HUES48 (cell line): ENCODE results near the gene FABP3.
"Not testable (repeated sequence)": the region's sequence is repeated elsewhere in the genome, so short reads cannot be mapped to it uniquely, and the experiment has no call there.

Experiments
- H3K27ac ChIP-seq: one replicate; pipeline ENCODE4 v1.7.0; 2013; ENCODE audit warnings: low read depth, low read length, inconsistent platforms
- H3K27me3 ChIP-seq: 2 replicates; pipeline ENCODE4 v1.6.1; 2013; ENCODE audit warnings: mild to moderate bottlenecking, low read length; ENCODE audit not compliant: control insufficient read depth, insufficient read depth
- H3K36me3 ChIP-seq: 2 replicates; pipeline ENCODE4 v1.6.1; 2013; ENCODE audit warnings: low read length; ENCODE audit not compliant: control insufficient read depth, insufficient read depth
- H3K4me1 ChIP-seq: 2 replicates; pipeline ENCODE4 v1.6.1; 2013; ENCODE audit warnings: mild to moderate bottlenecking, low read length; ENCODE audit not compliant: control insufficient read depth, insufficient read depth
- H3K4me3 ChIP-seq: 2 replicates; pipeline ENCODE4 v1.5.1; 2013; ENCODE audit warnings: mild to moderate bottlenecking, low read depth, low read length
- H3K9ac ChIP-seq: 2 replicates; pipeline ENCODE4 v1.6.1; 2013; ENCODE audit warnings: mild to moderate bottlenecking, low read depth, low read length, moderate library complexity
- H3K9me3 ChIP-seq: 2 replicates; pipeline ENCODE4 v1.6.1; 2013; ENCODE audit warnings: low read length; ENCODE audit not compliant: control insufficient read depth, insufficient read depth

The FABP3 gene

DNA sequence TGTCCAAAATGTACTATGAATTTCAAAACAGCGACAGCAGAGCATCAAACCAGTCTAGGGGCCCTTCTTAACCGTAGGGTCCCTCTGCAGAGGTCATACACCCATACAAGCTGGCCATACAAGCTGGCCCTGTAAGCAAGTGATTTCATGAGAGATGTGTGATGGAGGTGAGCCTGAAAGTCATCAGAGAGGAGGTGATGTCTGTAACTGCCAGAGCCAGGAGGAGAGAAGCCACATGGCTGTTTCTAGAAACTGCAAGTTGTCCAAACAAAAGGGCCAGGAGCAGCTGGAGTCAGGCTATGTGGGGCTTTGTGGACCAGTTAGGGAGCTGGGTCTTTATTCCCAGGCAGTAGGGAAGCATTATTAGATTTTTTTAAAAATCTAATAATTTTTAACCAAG is 25.4 kb upstream of the FABP3 start:
- H3K9ac ChIP-seq: no peak overlapping the region
- no peaks in the 10 kb centered on the region for H3K9me3 ChIP-seq
- H3K27ac ChIP-seq: no peak overlapping the region

DNA sequence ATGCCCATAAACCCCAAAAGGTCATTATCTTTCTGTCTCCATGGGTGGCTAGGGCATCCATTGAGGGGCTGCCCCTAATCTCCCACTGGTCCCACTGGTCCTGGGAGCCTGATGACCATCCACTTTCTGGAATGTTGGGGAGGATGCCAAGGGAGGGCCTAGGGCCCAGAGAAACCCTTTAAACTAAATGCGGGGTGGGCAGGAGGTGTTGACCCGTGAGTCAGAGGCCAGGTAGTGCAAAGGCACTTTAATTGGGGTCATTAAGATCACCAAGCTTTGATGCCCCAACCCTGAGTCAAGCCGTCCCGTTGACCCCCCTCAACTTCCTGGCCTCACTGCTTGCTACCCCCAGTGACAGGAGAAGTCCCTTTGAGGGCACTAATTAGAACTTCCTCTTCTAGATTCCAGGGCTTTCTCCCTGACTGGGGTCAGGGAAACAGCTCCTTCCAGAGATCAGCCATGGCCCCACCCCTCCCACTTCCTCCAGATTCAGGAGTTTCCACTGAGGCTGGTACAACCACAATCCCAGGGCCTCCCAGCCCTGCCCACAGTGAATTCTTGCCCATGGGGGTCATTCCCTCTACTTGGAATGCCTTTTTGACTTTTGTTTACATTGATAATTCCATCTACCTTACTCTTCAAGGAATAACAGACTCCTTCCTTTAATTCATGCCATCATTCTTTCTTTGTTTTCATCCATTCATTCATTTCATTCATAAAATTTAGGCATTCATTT is 24.7 kb upstream of the FABP3 start:
- Histone ChIP-seq H3K4me3 (no peak overlapping the region), H3K4me1 (0 out of 2 replicates have a peak, but pooled peaks cover 2% of the 10 kb centered on the region), H3K27ac (no peak overlapping the region), H3K9ac (no peak overlapping the region), H3K36me3 (no peaks in the 10 kb centered on the region), H3K9me3 (no peaks in the 10 kb centered on the region), H3K27me3 (peaks cover 9% of the 10 kb centered on the region; the same call in 1 of the 2 replicates)

More for the DNA sequence above, 25.4 kb upstream of the FABP3 start:
- Histone ChIP-seq H3K4me3 (no peak overlapping the region), H3K27me3 (peaks cover 9% of the 10 kb centered on the region; the same call in 1 of the 2 replicates), H3K4me1 (0 out of 2 replicates have a peak, but pooled peaks cover 2% of the 10 kb centered on the region), H3K36me3 (no peaks in the 10 kb centered on the region)

- Histone ChIP-seq H3K9ac (no peak overlapping the region), H3K4me1 (0 out of 2 replicates have a peak, but pooled peaks cover 2% of the 10 kb centered on the region), H3K36me3 (no peaks in the 10 kb centered on the region), H3K4me3 (no peak overlapping the region), H3K9me3 (no peaks in the 10 kb centered on the region), H3K27ac (no peak overlapping the region), H3K27me3 (peaks cover 9% of the 10 kb centered on the region; the same call in 1 of the 2 replicates)
Observed at GRCh38 chr1:31396633-31397351, 23.9 kb upstream of the FABP3 start.

- H3K4me1 ChIP-seq: 0 out of 2 replicates have a peak, but pooled peaks cover 2% of the 10 kb centered on the region
- H3K27ac ChIP-seq: no peak overlapping the region
- H3K4me3 ChIP-seq: peak overlapping the region; percentile 55
- H3K9ac ChIP-seq: no peak overlapping the region
- peaks cover 9% of the 10 kb centered on the region; the same call in 1 of the 2 replicates for H3K27me3 ChIP-seq
- H3K9me3 ChIP-seq: no peaks in the 10 kb centered on the region
- H3K36me3 ChIP-seq: no peaks in the 10 kb centered on the region
Observed at GRCh38 chr1:31394584-31395193, 21.8 kb upstream of the FABP3 start.

GRCh38 chr1:31393463-31393862 is 20.6 kb upstream of the FABP3 start:
- Histone ChIP-seq H3K9ac (no peak overlapping the region), H3K36me3 (no peaks in the 10 kb centered on the region), H3K9me3 (no peaks in the 10 kb centered on the region), H3K27me3 (peaks cover 9% of the 10 kb centered on the region; the same call in 1 of the 2 replicates), H3K4me1 (0 out of 2 replicates have a peak, but pooled peaks cover 2% of the 10 kb centered on the region), H3K27ac (no peak overlapping the region), H3K4me3 (no peak overlapping the region)

DNA sequence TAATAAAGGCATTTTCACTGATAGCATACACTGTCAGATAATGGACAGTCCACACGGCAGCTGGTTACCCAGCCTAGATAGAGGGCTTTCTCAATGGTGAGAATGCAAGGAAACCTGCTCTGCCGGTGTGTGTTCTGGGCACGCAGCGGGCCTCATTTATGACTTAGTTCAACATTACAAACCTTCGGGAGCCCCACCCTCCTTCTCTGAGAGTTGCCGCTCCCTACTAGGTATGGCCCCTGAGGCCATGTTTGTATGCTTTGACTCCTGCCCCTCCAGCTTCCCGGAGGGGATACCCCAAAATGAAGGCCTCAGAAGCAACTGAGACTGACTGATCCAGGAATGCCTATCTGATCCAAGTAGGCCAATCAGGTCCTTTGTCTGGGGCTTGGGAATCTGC is 17.2 kb upstream of the FABP3 start:
- no peaks in the 10 kb centered on the region for H3K27me3 ChIP-seq
- H3K36me3 ChIP-seq: no peaks in the 10 kb centered on the region

GRCh38 chr1:31389616-31390015 is 16.7 kb upstream of the FABP3 start:
- Histone ChIP-seq H3K9ac (no peak overlapping the region), H3K27ac (no peak overlapping the region), H3K9me3 (no peaks in the 10 kb centered on the region), H3K27me3 (no peaks in the 10 kb centered on the region), H3K36me3 (no peaks in the 10 kb centered on the region), H3K4me1 (0 out of 2 replicates have a peak, but pooled peaks cover 2% of the 10 kb centered on the region), H3K4me3 (no peak overlapping the region)

More for the DNA sequence above, 17.2 kb upstream of the FABP3 start:
- Histone ChIP-seq H3K4me3 (no peak overlapping the region), H3K27ac (no peak overlapping the region), H3K9ac (no peak overlapping the region), H3K4me1 (0 out of 2 replicates have a peak, but pooled peaks cover 2% of the 10 kb centered on the region), H3K9me3 (no peaks in the 10 kb centered on the region)

DNA sequence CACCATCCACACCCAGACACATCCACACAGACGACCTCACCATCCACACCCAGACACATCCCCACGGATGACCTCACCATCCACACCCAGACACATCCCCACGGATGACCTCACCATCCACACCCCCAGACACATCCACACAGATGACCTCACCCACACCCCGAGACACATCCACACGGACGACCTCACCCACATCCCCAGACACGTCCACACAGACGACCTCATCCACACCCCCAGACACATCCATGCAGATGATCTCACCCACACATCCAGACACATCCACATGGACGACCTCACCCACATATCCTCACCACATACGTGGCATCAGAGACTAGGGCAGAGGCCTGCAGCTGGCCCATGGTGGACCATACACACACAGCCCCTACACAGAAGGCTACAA is 14.7 kb upstream of the FABP3 start:
- no peaks in the 10 kb centered on the region for H3K36me3 ChIP-seq
- H3K9ac ChIP-seq: no peak overlapping the region
- H3K27me3 ChIP-seq: no peaks in the 10 kb centered on the region
- H3K4me1 ChIP-seq: no peaks in the 10 kb centered on the region
- no peaks in the 10 kb centered on the region for H3K9me3 ChIP-seq
- no peak overlapping the region for H3K4me3 ChIP-seq
- no peak overlapping the region for H3K27ac ChIP-seq

DNA sequence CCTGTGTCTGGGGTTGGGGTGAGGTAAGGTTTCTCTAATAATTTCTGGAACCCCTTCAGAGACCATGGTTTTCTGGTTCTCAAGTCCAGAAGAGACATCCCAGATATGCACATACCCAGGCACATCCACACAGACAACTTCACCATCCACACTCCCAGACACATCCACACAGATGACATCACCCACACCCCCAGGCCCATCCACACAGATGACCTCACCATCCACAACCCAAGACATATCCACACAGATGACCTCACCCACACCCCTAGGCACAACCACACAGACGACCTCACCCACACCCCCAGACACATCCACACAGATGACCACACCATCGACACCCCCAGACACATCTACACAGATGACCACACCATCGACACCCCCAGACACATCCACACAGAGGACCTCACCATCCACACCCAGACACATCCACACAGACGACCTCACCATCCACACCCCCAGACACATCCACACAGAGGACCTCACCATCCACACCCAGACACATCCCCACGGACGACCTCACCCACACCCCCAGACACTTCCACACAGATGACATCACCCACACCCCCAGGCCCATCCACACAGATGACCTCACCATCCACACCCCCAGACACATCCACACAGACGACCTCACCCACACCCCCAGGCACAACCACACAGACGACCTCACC is 13.8 kb upstream of the FABP3 start:
- not testable (repeated sequence) for H3K27ac ChIP-seq

DNA sequence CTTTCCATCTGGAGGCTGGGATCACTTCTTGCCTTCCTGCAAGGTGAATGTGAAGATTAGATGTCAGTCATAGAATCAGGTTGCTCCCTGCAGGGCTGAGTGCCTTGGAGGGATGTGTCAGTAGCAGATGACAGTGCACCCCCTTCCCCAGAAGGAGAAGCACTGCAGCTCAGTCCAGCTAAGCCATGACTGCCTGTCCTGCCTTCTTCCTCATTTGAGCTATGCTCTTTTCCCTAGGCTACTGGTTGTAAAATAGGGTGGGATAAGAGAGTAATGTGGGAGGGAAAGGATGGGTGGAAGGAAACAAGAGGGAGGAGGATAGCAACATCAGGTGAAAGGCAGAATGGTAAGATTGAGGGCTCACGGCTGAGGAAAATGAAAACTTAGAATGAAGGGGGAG is 11.1 kb upstream of the FABP3 start:
- H3K36me3 ChIP-seq: no peaks in the 10 kb centered on the region
- no peaks in the 10 kb centered on the region for H3K4me1 ChIP-seq
- no peak overlapping the region for H3K9ac ChIP-seq
- H3K4me3 ChIP-seq: no peak overlapping the region
- no peak overlapping the region for H3K27ac ChIP-seq
- H3K9me3 ChIP-seq: no peaks in the 10 kb centered on the region
- H3K27me3 ChIP-seq: no peaks in the 10 kb centered on the region

More for the DNA sequence above, 13.8 kb upstream of the FABP3 start:
- not testable (repeated sequence) for H3K9me3 ChIP-seq, H3K9ac ChIP-seq, H3K27me3 ChIP-seq, H3K4me1 ChIP-seq, H3K4me3 ChIP-seq, H3K36me3 ChIP-seq
